K562 (cell line): ENCODE measurements around the gene CPSF4. TPM values are rescaled to one million over a fixed set of nuclear protein-coding genes. Genes with fewer than 3 reads are reported as not detected.
A peak's percentile ranks its signal among the peaks of the same experiment; 100 is the strongest.

Experiments used
- FOXK2 ChIP-seq, 2 experiments: fragments of 450-650 bp; IDR thresholded peaks in 1 of 2; conservative IDR thresholded peaks in 1 of 2; 2 replicates each; pipeline ENCODE4 v1.6.1; 2016; ENCODE audit warnings: low read depth in 2 of 2, mild to moderate bottlenecking in 1 of 2
- FOXP1 ChIP-seq: sonication (generic); formaldehyde crosslinking; IDR thresholded peaks from 2 replicates; pipeline ENCODE4 v1.8.0; 2022; ENCODE audit warnings: mild to moderate bottlenecking, missing genetic modification reagents
- HDAC1 ChIP-seq, 2 experiments: fragments of 450-650 bp; IDR thresholded peaks; 2 replicates each; pipeline ENCODE4 v1.6.1; 2016 to 2017; ENCODE audit warnings: inconsistent platforms in 1 of 2, mild to moderate bottlenecking in 1 of 2, moderate library complexity in 1 of 2
- HLTF ChIP-seq: fragments of 450-650 bp; IDR thresholded peaks from 2 replicates; pipeline ENCODE4 v1.6.1; 2016
- HMBOX1 ChIP-seq: sonication (generic); IDR thresholded peaks from 2 replicates; pipeline ENCODE4 v1.6.1; 2016
- HNRNPK ChIP-seq: fragments of 200-400 bp; formaldehyde crosslinking; IDR thresholded peaks from one replicate; pipeline ENCODE4 v1.6.1; 2018; ENCODE audit warnings: mild to moderate bottlenecking, low read depth, low read length; ENCODE audit not compliant: poor library complexity, severe bottlenecking
- MBD2 ChIP-seq: sonication (generic); IDR thresholded peaks from 2 replicates; pipeline ENCODE4 v1.6.1; 2016; ENCODE audit warnings: low read depth, borderline replicate concordance
- NCOA1 ChIP-seq: fragments of 450-650 bp; IDR thresholded peaks from 2 replicates; pipeline ENCODE4 v1.6.1; 2016; ENCODE audit warnings: low read depth
- NR2C2 ChIP-seq, 2 experiments: fragments of 200-800 bp in 1 of 2; sonication (Bioruptor generic) in 1 of 2; sonication (generic) in 1 of 2; formaldehyde crosslinking in 1 of 2; IDR thresholded peaks; 2 replicates each; pipeline versions ENCODE4 v1.6.1 to v1.8.0; 2016 to 2022; ENCODE audit warnings: mild to moderate bottlenecking in 1 of 2, missing compliant biosample characterization in 1 of 2, missing genetic modification characterization in 1 of 2, missing genetic modification reagents in 1 of 2
- NRF1 ChIP-seq, 2 experiments: fragments of 450-650 bp; IDR thresholded peaks in 1 of 2; conservative IDR thresholded peaks in 1 of 2; 2 replicates each; pipeline ENCODE4 v1.6.1; 2014; ENCODE audit warnings: mild to moderate bottlenecking in 2 of 2
- RBM15 ChIP-seq: fragments of 200-400 bp; formaldehyde crosslinking; IDR thresholded peaks from 2 replicates; pipeline ENCODE4 v1.6.1; 2018; ENCODE audit warnings: mild to moderate bottlenecking, low read length, moderate library complexity; ENCODE audit not compliant: insufficient read depth
- SMAD3 ChIP-seq: fragments of 450-650 bp; formaldehyde crosslinking; conservative IDR thresholded peaks from 2 replicates; pipeline ENCODE4 v1.4.0; 2020; ENCODE audit warnings: mild to moderate bottlenecking
- TEAD1 ChIP-seq, 2 experiments: fragments of 450-650 bp in 1 of 2; sonication (generic) in 1 of 2; formaldehyde crosslinking; IDR thresholded peaks; 2 replicates each; pipeline versions ENCODE4 v1.4.0 to v1.8.0; 2020 to 2022; ENCODE audit warnings: mild to moderate bottlenecking in 2 of 2, missing genetic modification reagents in 1 of 2
- XRCC5 ChIP-seq: fragments of 200-400 bp; formaldehyde crosslinking; IDR thresholded peaks from 2 replicates; pipeline ENCODE4 v1.6.1; 2017; ENCODE audit warnings: low read depth, mild to moderate bottlenecking, low read length
- ZNF12 ChIP-seq: sonication (generic); formaldehyde crosslinking; IDR thresholded peaks from 2 replicates; pipeline ENCODE4 v1.4.0; 2020; ENCODE audit warnings: mild to moderate bottlenecking, missing genetic modification reagents
- ZNF165 ChIP-seq: fragments of 250-450 bp; sonication (Bioruptor Pico); IDR thresholded peaks from 2 replicates; pipeline ENCODE4 v1.4.0; 2020; ENCODE audit warnings: borderline replicate concordance
- ZNF263 ChIP-seq: sonication (generic); formaldehyde crosslinking; IDR thresholded peaks from 2 replicates; pipeline ENCODE4 v1.8.0; 2022; ENCODE audit warnings: mild to moderate bottlenecking, missing genetic modification reagents, borderline replicate concordance
- ZNF408 ChIP-seq: fragments of 250-450 bp; sonication (Bioruptor Pico); IDR thresholded peaks from 2 replicates; pipeline ENCODE4 v1.4.0; 2020; ENCODE audit warnings: low read depth, mild to moderate bottlenecking, moderate library complexity
- ZNF512 ChIP-seq: IDR thresholded peaks from 2 replicates; pipeline ENCODE4 v1.6.1; 2016; ENCODE audit warnings: missing genetic modification characterization, missing compliant biosample characterization
- polyA plus RNA-seq, 8 experiments: library from polyadenylated mRNA; depleted of rRNA in 4 of 8; stranded (reverse) in 5 of 8; unstranded in 3 of 8; fragments of >200 nt; fragmentation: Nextera tagmentation in 2 of 8; fragmentation: Illumina TruSeq in 1 of 8; extraction: Ambion mirVana in 2 of 8; extraction: Trizol in 1 of 8; gene quantifications; 2 replicates each; pipeline versions ENCODE4 v1.2.1 to v1.2.3, GENCODE V29; 2011 to 2014; ENCODE audit warnings: inconsistent platforms in 1 of 8, missing spikeins in 1 of 8
- total RNA-seq, 7 experiments: library from RNA; depleted of rRNA in 6 of 7; stranded (reverse); fragments of >200 nt in 6 of 7; fragmentation: Illumina TruSeq in 2 of 7; extraction: Trizol in 2 of 7; gene quantifications; 2 replicates each; pipeline versions ENCODE4 v1.2.1 to v1.2.3, GENCODE V29; 2011 to 2021; ENCODE audit warnings: low replicate concordance in 1 of 7
- TF ChIP-seq, protein P1 (sequence below): fragments of 250-450 bp; sonication (Bioruptor Pico); IDR thresholded peaks from 2 replicates; pipeline ENCODE4 v1.8.0; 2021; ENCODE audit warnings: mild to moderate bottlenecking, moderate library complexity
- TF ChIP-seq, protein P2 (sequence below): fragments of 250-450 bp; sonication (Bioruptor Pico); IDR thresholded peaks from 2 replicates; pipeline ENCODE4 v1.8.0; 2021; ENCODE audit warnings: moderate library complexity, mild to moderate bottlenecking, inconsistent platforms
- TF ChIP-seq, protein P3 (sequence below): sonication (generic); formaldehyde crosslinking; IDR thresholded peaks from 2 replicates; pipeline ENCODE4 v1.8.0; 2022; ENCODE audit warnings: missing genetic modification reagents, mild to moderate bottlenecking, borderline replicate concordance

CPSF4 gene
- total and polyA plus RNA-seq, 9 of the 15 experiments (the other 6 are each of a cell fraction or from before 2014, with no cell fraction given), result 16.9 to 118 (median 71.7) TPM

GRCh38 chr7:99409192-99409572 lies 29.6 kb upstream of the CPSF4 start (continued):
- TF ChIP-seq, protein P1, sequence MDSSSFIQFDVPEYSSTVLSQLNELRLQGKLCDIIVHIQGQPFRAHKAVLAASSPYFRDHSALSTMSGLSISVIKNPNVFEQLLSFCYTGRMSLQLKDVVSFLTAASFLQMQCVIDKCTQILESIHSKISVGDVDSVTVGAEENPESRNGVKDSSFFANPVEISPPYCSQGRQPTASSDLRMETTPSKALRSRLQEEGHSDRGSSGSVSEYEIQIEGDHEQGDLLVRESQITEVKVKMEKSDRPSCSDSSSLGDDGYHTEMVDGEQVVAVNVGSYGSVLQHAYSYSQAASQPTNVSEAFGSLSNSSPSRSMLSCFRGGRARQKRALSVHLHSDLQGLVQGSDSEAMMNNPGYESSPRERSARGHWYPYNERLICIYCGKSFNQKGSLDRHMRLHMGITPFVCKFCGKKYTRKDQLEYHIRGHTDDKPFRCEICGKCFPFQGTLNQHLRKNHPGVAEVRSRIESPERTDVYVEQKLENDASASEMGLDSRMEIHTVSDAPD (CRISPR knock-in tag), result no peak
- TF ChIP-seq NR2C2 (CRISPR knock-in tag; IDR thresholded peaks at IDR 0.05) (no peak), NR2C2 (tag; IDR thresholded peaks at IDR 0.05) (no peak), HNRNPK (no peak), NCOA1 (peak; percentile 28; the same call in 1 of the 2 replicates), FOXP1 (CRISPR knock-in tag) (no peak), MBD2 (no peak), ZNF12 (no peak), ZNF512 (peak; percentile 37), ZNF165 (no peak), ZNF263 (no peak), HLTF (peak; percentile 74; the same call in 1 of the 2 replicates), RBM15 (no peak), ZNF408 (CRISPR knock-in tag) (no peak), FOXK2 (conservative IDR thresholded peaks at IDR 0.05 in 1 of 2, IDR thresholded peaks at IDR 0.05 in 1 of 2; ENCODE audit: low read depth in 2 of 2) (no peak), TEAD1 (CRISPR knock-in tag; IDR thresholded peaks at IDR 0.05) (no peak), SMAD3 (CRISPR knock-in tag) (no peak), HMBOX1 (no peak), HDAC1 (IDR thresholded peaks at IDR 0.05) (peak in 1 of 2 experiments; percentile 87; a peak in 2 of 4 replicates), NRF1 (conservative IDR thresholded peaks at IDR 0.05 in 1 of 2, IDR thresholded peaks at IDR 0.05 in 1 of 2) (no peak), XRCC5 (no peak)
- TF ChIP-seq, protein P2, sequence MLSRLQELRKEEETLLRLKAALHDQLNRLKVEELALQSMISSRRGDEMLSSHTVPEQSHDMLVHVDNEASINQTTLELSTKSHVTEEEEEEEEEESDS (CRISPR knock-in tag), result no peak
- TF ChIP-seq, protein P3, sequence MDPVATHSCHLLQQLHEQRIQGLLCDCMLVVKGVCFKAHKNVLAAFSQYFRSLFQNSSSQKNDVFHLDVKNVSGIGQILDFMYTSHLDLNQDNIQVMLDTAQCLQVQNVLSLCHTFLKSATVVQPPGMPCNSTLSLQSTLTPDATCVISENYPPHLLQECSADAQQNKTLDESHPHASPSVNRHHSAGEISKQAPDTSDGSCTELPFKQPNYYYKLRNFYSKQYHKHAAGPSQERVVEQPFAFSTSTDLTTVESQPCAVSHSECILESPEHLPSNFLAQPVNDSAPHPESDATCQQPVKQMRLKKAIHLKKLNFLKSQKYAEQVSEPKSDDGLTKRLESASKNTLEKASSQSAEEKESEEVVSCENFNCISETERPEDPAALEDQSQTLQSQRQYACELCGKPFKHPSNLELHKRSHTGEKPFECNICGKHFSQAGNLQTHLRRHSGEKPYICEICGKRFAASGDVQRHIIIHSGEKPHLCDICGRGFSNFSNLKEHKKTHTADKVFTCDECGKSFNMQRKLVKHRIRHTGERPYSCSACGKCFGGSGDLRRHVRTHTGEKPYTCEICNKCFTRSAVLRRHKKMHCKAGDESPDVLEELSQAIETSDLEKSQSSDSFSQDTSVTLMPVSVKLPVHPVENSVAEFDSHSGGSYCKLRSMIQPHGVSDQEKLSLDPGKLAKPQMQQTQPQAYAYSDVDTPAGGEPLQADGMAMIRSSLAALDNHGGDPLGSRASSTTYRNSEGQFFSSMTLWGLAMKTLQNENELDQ, result no peak
